Psoas muscle (tissue), 8 donors: ENCODE data around the gene GDAP1L1. TPM values are rescaled to one million over a fixed set of nuclear protein-coding genes. Genes with fewer than 3 reads are reported as not detected.
"Not testable (repeated sequence)": the region's sequence is repeated elsewhere in the genome, so short reads cannot be mapped to it uniquely, and the experiment has no call there.

ENCODE experiments used
- ATAC-seq, 4 donors: fragments of 200-7000 bp; cut with Tn5 transposase; one replicate each; pipeline ENCODE4 v1.9.1; 2020; ENCODE audit warnings: moderate library complexity in 3 of 4, mild to moderate bottlenecking in 2 of 4
- DNase-seq, 2 donors: peaks; one replicate each; pipeline ENCODE4 v3.0.0-alpha.2; 2020
- H3K27ac ChIP-seq: fragments of 200-600 bp; one replicate; pipeline ENCODE4 v1.8.0; 2022
- H3K27me3 ChIP-seq, 3 donors: fragments of 200-600 bp in 1 of 3; one replicate each; pipeline versions ENCODE4 v1.6.1 to v1.8.0; 2013 to 2022; ENCODE audit warnings: low read length in 2 of 3, mild to moderate bottlenecking in 2 of 3, moderate library complexity in 1 of 3; ENCODE audit not compliant: insufficient read depth in 3 of 3
- H3K36me3 ChIP-seq, 2 donors: fragments of 200-600 bp in 1 of 2; one replicate each; pipeline versions ENCODE4 v1.6.1 to v1.8.0; 2013 to 2022; ENCODE audit warnings: low read depth in 1 of 2, mild to moderate bottlenecking in 1 of 2, moderate library complexity in 1 of 2; ENCODE audit not compliant: insufficient read depth in 1 of 2
- H3K4me1 ChIP-seq: fragments of 200-600 bp; one replicate; pipeline ENCODE4 v1.8.0; 2022
- H3K4me3 ChIP-seq: fragments of 200-600 bp; one replicate; pipeline ENCODE4 v1.8.0; 2022; ENCODE audit warnings: mild to moderate bottlenecking
- H3K9me3 ChIP-seq: fragments of 200-600 bp; one replicate; pipeline ENCODE4 v1.8.0; 2022
- CTCF ChIP-seq: fragments of 200-600 bp; IDR thresholded peaks from one replicate; pipeline ENCODE4 v1.8.0; 2022; ENCODE audit warnings: antibody characterized with exemption
- WGBS, 3 donors: extraction: QIAGEN DNeasy Blood & Tissue Kit; methylation state at CpG; one replicate each; pipeline versions ENCODE4 v1.1.6 to v1.1.7; 2013; 5-methylcytosine and 5-hydroxymethylcytosine counted together
- intact Hi-C, 2 donors: fragments of 100-400 bp; cut with DNase I; formaldehyde crosslinking; loops; one replicate each; pipeline versions ENCODE4 v1.11.0 to v1.14.2; 2022
- polyA plus RNA-seq, 3 donors: library from polyadenylated mRNA; stranded (reverse); fragments of 200-250 nt; gene quantifications; one replicate each; pipeline ENCODE4 v1.2.3, GENCODE V29; 2013
- total RNA-seq, 4 donors: library from RNA; stranded (reverse); fragmentation: NEBNext Ultra II Directional in 2 of 4; extraction: Animal tissue kit (Norgen Biotek cat#: 25700) in 2 of 4; gene quantifications; one replicate each; pipeline versions ENCODE4 v1.2.1 to v1.2.4, GENCODE V29; 2021 to 2023
- donor health status: healthy with polysubstance abuse.
- donor health status: DM: no; HTN: no; CAD: no; lungs with moderate emphysema.
- donor health status: Bipolar disorder and iron deficiency.
- donor health status: healthy.
- donor health status: DM: yes; HTN: yes; CAD: no.
- donor health status: DM: no; HTN: no; CAD: no.
- donor health status: DM: no; HTN: no; CAD: no.
- donor health status: DM: yes; HTN: yes; CAD: no.

Gene GDAP1L1
- total and polyA plus RNA-seq, 7 donors: 0.04 TPM; not detected in 6

- Histone ChIP-seq H3K9me3 (no peaks in the 10 kb centered on the region), H3K27me3 (peaks cover 0 to 21% (median 1%) of the 10 kb centered on the region in 3 donors), H3K27ac (no peak overlapping the region), H3K4me1 (no peaks in the 10 kb centered on the region), H3K4me3 (peak overlapping the region; percentile 48), H3K36me3 (no peaks in the 10 kb centered on the region)
- no peak for TF ChIP-seq CTCF
- WGBS, 3 donors: 12 to 14% (median 13%) methylated on average over 35 to 50 of the region's 50 CpGs
- no peak for ATAC-seq
- DNase-seq: no peak
- intact Hi-C loops: no loop called here
Observed at GRCh38 chr20:44326391-44327159, 79.5 kb downstream of the GDAP1L1 start.

GRCh38 chr20:44327748-44328147 lies 80.6 kb downstream of the GDAP1L1 start:
- H3K4me3 ChIP-seq, H3K4me1 ChIP-seq, DNase-seq, H3K9me3 ChIP-seq, intact Hi-C loops, H3K36me3 ChIP-seq, ATAC-seq, H3K27ac ChIP-seq: not testable (repeated sequence)
- peaks cover 0 to 21% (median 1%) of the 10 kb centered on the region in 3 donors for H3K27me3 ChIP-seq
- 71 to 75% (median 75%) methylated on average over 7 of the region's 7 CpGs for whole genome bisulfite sequencing, 3 donors

GRCh38 chr20:44328428-44328827 lies 81.3 kb downstream of the GDAP1L1 start:
- ATAC-seq (no peak), DNase-seq (no peak)
- Histone ChIP-seq H3K27ac (no peak overlapping the region), H3K9me3 (no peaks in the 10 kb centered on the region), H3K4me3 (no peak overlapping the region), H3K36me3 (no peaks in the 10 kb centered on the region), H3K27me3 (peaks cover 0 to 21% (median 1%) of the 10 kb centered on the region in 3 donors), H3K4me1 (no peaks in the 10 kb centered on the region)
- 77 to 93% (median 92%) methylated on average over 4 of the region's 4 CpGs for WGBS, 3 donors
- intact Hi-C loops: no loop called here
- no peak for TF ChIP-seq CTCF

Other genes with a start within 250 kb of the GDAP1L1 start
- gene JPH2, start 60.1 kb upstream of the GDAP1L1 start, total RNA-seq: 100 to 1,000 TPM in 1 of 4 donors, 10 to 100 TPM in 3; 48.0 to 145 (median 81.8) TPM
- 10 to 100 TPM; 13.5 to 25.1 (median 19.9) TPM for gene JPH2, start 60.1 kb upstream of the GDAP1L1 start, polyA plus RNA-seq
- gene OSER1, start 36.5 kb upstream of the GDAP1L1 start, total RNA-seq: 10 to 100 TPM; 46.0 to 97.6 (median 61.7) TPM
- gene OSER1, start 36.5 kb upstream of the GDAP1L1 start, polyA plus RNA-seq: 10 to 100 TPM; 47.4 to 75.7 (median 71.4) TPM
- 10 to 100 TPM in 3 of 4 donors, 1 to 10 TPM in 1; 6.0 to 12.2 (median 11.7) TPM for gene FITM2, start 63.9 kb downstream of the GDAP1L1 start, total RNA-seq
- gene FITM2, start 63.9 kb downstream of the GDAP1L1 start, polyA plus RNA-seq: 10 to 100 TPM in 2 of 3 donors, 1 to 10 TPM in 1; 4.5 to 15.7 (median 12.6) TPM
- gene R3HDML, start 89.7 kb downstream of the GDAP1L1 start, total RNA-seq: not detected
- not detected for gene R3HDML, start 89.7 kb downstream of the GDAP1L1 start, polyA plus RNA-seq
- gene HNF4A, start 108.4 kb downstream of the GDAP1L1 start, total RNA-seq: under 1 TPM in 1 of 4 donors, not detected in 3; 0.13 TPM
- gene HNF4A, start 108.4 kb downstream of the GDAP1L1 start, polyA plus RNA-seq: under 1 TPM in 2 of 3 donors, not detected in 1; 0.03 TPM
- gene TTPAL, start 228.6 kb downstream of the GDAP1L1 start, total RNA-seq: 1 to 10 TPM; 3.2 to 8.4 (median 5.4) TPM
- gene TTPAL, start 228.6 kb downstream of the GDAP1L1 start, polyA plus RNA-seq: 1 to 10 TPM; 1.2 to 4.8 (median 3.0) TPM